ENCODE results near the gene CCDC60. TPM values are rescaled to one million over a fixed set of nuclear protein-coding genes. Genes with fewer than 3 reads are reported as not detected.

Gene CCDC60
- total RNA-seq, 1 donor from 2014 or later, result 2.2 TPM

- DNase-seq (ENCODE audit: low spot score in 2 of 2, unreplicated experiment in 2 of 2), result no peak
- Mint-ChIP-seq H3K36me3 (no peaks in the 10 kb centered on the region), H3K4me1 (no peaks in the 10 kb centered on the region), H3K4me3 (no peak overlapping the region), H3K27ac (no peak overlapping the region), H3K9me3 (peaks cover 3% of the 10 kb centered on the region), H3K27me3 (ENCODE audit: low read depth) (peaks cover 41% of the 10 kb centered on the region)
- TF ChIP-seq CTCF (IDR thresholded peaks at IDR 0.05; ENCODE audit: unreplicated experiment), result no peak
Measured at GRCh38 chr12:119419381-119419780, 84.9 kb downstream of the CCDC60 start.

DNA sequence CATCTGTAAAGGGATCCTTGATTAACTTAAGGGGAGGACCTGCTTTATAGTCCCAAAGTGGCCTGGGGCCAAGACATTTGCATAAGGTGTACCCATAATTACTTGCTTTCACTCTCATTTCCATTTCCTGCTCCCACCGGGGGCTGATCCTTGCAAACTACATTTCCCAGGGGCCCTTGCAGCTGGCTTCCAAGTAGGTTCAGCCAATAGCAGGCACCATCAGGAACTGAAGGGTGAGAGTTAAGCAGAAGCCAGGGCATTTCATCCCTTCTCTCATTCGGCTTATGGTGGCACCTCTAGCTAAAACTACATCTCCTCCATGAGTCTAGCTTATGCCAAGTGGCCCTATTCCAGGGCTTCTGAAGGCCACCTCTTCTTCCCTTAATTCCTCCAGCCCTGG lies 88.8 kb downstream of the CCDC60 start:
- TF ChIP-seq CTCF (IDR thresholded peaks at IDR 0.05; ENCODE audit: unreplicated experiment), result no peak
- DNase-seq (ENCODE audit: low spot score in 2 of 2, unreplicated experiment in 2 of 2), result no peak
- H3K36me3 Mint-ChIP-seq, result no peaks in the 10 kb centered on the region
- peaks cover 44% of the 10 kb centered on the region for H3K27me3 Mint-ChIP-seq (ENCODE audit: low read depth)
- H3K4me1 Mint-ChIP-seq, result no peaks in the 10 kb centered on the region
- H3K9me3 Mint-ChIP-seq, result peaks cover 3% of the 10 kb centered on the region
- H3K27ac Mint-ChIP-seq, result no peak overlapping the region
- no peak overlapping the region for H3K4me3 Mint-ChIP-seq

DNA sequence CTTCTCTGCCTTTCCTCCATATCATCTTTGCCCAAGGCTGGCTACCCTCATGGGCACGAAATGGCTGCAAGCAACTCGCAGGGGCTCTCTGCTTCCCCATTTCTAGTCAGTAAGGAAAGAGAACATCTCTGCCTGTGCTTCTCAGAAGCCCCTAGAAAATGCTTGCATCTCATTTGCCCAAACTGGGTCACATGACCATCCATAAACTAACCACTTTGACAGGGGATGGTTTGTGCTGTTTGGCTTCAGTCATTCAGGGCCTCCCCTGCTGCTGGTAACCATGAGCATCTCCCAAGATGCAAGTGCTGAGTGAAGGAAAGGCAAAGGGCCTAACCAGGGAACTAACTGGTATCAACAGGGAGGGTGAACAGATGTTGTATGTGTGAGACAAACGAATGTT lies 91.1 kb downstream of the CCDC60 start:
- no peaks in the 10 kb centered on the region for H3K36me3 Mint-ChIP-seq
- H3K4me3 Mint-ChIP-seq, result no peak overlapping the region
- H3K9me3 Mint-ChIP-seq, result no peaks in the 10 kb centered on the region
- H3K27ac Mint-ChIP-seq, result no peak overlapping the region
- no peak for DNase-seq (ENCODE audit: low spot score in 2 of 2, unreplicated experiment in 2 of 2)
- no peak for TF ChIP-seq CTCF (IDR thresholded peaks at IDR 0.05; ENCODE audit: unreplicated experiment)
- no peaks in the 10 kb centered on the region for H3K4me1 Mint-ChIP-seq
- peaks cover 32% of the 10 kb centered on the region for H3K27me3 Mint-ChIP-seq (ENCODE audit: low read depth)

- Mint-ChIP-seq H3K9me3 (peaks cover 11% of the 10 kb centered on the region), H3K27ac (no peak overlapping the region)
- no peak for TF ChIP-seq CTCF (IDR thresholded peaks at IDR 0.05; ENCODE audit: unreplicated experiment)
Measured at GRCh38 chr12:119431151-119431550, 96.6 kb downstream of the CCDC60 start.

GRCh38 chr12:119432949-119433348 lies 98.4 kb downstream of the CCDC60 start:
- Mint-ChIP-seq H3K27me3 (ENCODE audit: low read depth) (peaks cover 11% of the 10 kb centered on the region), H3K27ac (no peak overlapping the region), H3K4me3 (no peak overlapping the region), H3K36me3 (no peaks in the 10 kb centered on the region), H3K4me1 (no peaks in the 10 kb centered on the region), H3K9me3 (peaks cover 11% of the 10 kb centered on the region)
- TF ChIP-seq CTCF (IDR thresholded peaks at IDR 0.05; ENCODE audit: unreplicated experiment), result no peak
- DNase-seq (ENCODE audit: low spot score in 2 of 2, unreplicated experiment in 2 of 2), result no peak

More at GRCh38 chr12:119431151-119431550, 96.6 kb downstream of the CCDC60 start:
- Mint-ChIP-seq H3K27me3 (ENCODE audit: low read depth) (peaks cover 14% of the 10 kb centered on the region), H3K4me1 (no peaks in the 10 kb centered on the region), H3K4me3 (no peak overlapping the region), H3K36me3 (no peaks in the 10 kb centered on the region)
- no peak for DNase-seq (ENCODE audit: low spot score in 2 of 2, unreplicated experiment in 2 of 2)

GRCh38 chr12:119440803-119441360 lies 106.4 kb downstream of the CCDC60 start:
- no peak for DNase-seq (ENCODE audit: low spot score in 2 of 2, unreplicated experiment in 2 of 2)
- H3K27ac Mint-ChIP-seq, result no peak overlapping the region
- peaks cover 36% of the 10 kb centered on the region for H3K27me3 Mint-ChIP-seq (ENCODE audit: low read depth)
- no peaks in the 10 kb centered on the region for H3K9me3 Mint-ChIP-seq
- no peaks in the 10 kb centered on the region for H3K36me3 Mint-ChIP-seq
- H3K4me3 Mint-ChIP-seq, result no peak overlapping the region
- no peak for TF ChIP-seq CTCF (IDR thresholded peaks at IDR 0.05; ENCODE audit: unreplicated experiment)
- no peaks in the 10 kb centered on the region for H3K4me1 Mint-ChIP-seq
